ENCODE data around the gene CARMIL1.
"Not testable (repeated sequence)": the region's sequence is repeated elsewhere in the genome, so short reads cannot be mapped to it uniquely, and the experiment has no call there.

The CARMIL1 gene

GRCh38 chr6:25414168-25414567, 135.0 kb downstream of the CARMIL1 start:
- DNase-seq, result no peak

- no peak for DNase-seq
Observed at GRCh38 chr6:25414755-25415154, 135.6 kb downstream of the CARMIL1 start.

GRCh38 chr6:25415274-25415673, 136.1 kb downstream of the CARMIL1 start:
- DNase-seq, result no peak

GRCh38 chr6:25415701-25416100, 136.5 kb downstream of the CARMIL1 start:
- no peak for DNase-seq

GRCh38 chr6:25417046-25417605, 138.0 kb downstream of the CARMIL1 start:
- DNase-seq, result no peak

- DNase-seq, result peak; percentile 46
Observed at GRCh38 chr6:25418454-25419052, 139.4 kb downstream of the CARMIL1 start.

- DNase-seq, result no peak
Observed at GRCh38 chr6:25419879-25420278, 140.7 kb downstream of the CARMIL1 start.

- DNase-seq, result no peak
Observed at GRCh38 chr6:25423358-25423757, 144.2 kb downstream of the CARMIL1 start.

GRCh38 chr6:25424303-25424702, 145.1 kb downstream of the CARMIL1 start:
- no peak for DNase-seq

GRCh38 chr6:25427549-25427948, 148.4 kb downstream of the CARMIL1 start:
- no peak for DNase-seq

- DNase-seq, result no peak
Observed at GRCh38 chr6:25428758-25429317, 149.7 kb downstream of the CARMIL1 start.

GRCh38 chr6:25431306-25431974, 152.3 kb downstream of the CARMIL1 start:
- no peak for DNase-seq

- no peak for DNase-seq
Observed at GRCh38 chr6:25431975-25432307, 152.8 kb downstream of the CARMIL1 start.

GRCh38 chr6:25434921-25435320, 155.7 kb downstream of the CARMIL1 start:
- DNase-seq, result no peak

- DNase-seq, result no peak
Observed at GRCh38 chr6:25435416-25435985, 156.3 kb downstream of the CARMIL1 start.

GRCh38 chr6:25436760-25437159, 157.6 kb downstream of the CARMIL1 start:
- no peak for DNase-seq

- DNase-seq, result no peak
Observed at GRCh38 chr6:25439368-25439767, 160.2 kb downstream of the CARMIL1 start.

- DNase-seq, result no peak
Observed at GRCh38 chr6:25441663-25442270, 162.6 kb downstream of the CARMIL1 start.

GRCh38 chr6:25442898-25443297, 163.7 kb downstream of the CARMIL1 start:
- no peak for DNase-seq

- DNase-seq, result not testable (repeated sequence)
Observed at GRCh38 chr6:25444521-25444920, 165.3 kb downstream of the CARMIL1 start.

GRCh38 chr6:25446830-25447569, 167.8 kb downstream of the CARMIL1 start:
- DNase-seq, result no peak

- DNase-seq, result no peak
Observed at GRCh38 chr6:25447570-25447929, 168.4 kb downstream of the CARMIL1 start.
